Hematopoietic multipotent progenitor cell treated with erythropoietin and hydrocortisone succinate and interleukin-3 and kit ligand, for 15 days (in vitro differentiated cells): Measurements from ENCODE around the gene TLR7.

Experiments
- DNase-seq: peaks from one replicate; pipeline ENCODE4 v3.0.0-alpha.2; 2015; ENCODE audit warnings: low spot score

TLR7 gene

DNA sequence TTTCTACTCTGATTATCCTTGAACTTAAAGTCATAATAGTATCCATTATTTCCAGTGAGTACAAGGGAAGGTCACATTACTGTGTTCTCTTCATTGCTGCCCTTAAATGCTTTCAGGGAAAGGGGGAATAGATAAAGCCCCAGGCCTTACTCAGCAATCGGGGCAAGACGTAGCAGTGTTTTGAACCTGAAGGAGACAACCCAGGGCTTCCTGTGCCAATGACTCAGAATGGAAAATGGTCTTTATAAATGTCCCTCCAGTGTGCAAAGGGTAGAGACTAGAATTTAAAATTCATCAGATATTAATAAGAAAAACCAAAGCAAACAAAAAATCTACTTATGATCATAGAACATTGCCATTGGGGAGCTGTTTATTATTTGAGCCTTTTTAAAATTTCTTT, 63.3 kb downstream of the TLR7 start:
- DNase-seq: no peak

DNA sequence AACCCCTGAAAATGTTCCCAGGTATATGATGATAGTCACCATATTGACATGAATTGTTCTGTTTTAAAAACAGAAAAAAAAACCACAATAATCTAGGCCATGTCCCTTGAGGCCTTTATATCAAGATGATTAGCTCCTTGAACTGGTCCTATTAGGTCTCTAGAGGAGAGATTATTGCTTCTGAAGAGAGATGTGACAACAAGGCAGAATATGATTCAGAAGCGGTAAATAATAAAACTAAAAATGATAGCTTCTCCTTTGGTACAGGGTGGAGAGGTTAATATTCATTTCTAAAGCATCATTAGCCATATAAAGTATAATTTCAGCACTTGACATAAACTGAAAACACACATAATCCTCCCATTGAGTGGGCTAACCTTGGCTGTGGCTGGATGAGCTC, 65.4 kb downstream of the TLR7 start:
- DNase-seq: no peak

DNA sequence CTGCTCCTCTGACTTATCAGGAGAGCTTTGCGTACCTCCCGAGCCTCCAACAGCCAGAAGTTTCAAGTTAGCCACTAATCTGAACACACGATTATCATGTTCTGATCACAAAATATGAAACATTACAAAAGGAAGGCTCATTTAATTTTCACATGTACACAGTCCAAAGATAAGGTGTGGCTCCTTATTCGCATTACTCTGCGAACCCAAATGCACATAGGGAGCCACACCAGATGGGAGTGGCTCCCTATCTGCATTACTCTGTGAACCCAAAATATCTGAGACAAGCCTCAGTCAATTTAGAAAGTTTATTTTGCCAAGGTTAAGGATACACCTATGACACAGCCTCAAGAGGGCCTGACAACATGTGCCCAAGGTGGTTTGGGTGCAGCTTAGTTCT, 68.0 kb downstream of the TLR7 start:
- no peak for DNase-seq

DNA sequence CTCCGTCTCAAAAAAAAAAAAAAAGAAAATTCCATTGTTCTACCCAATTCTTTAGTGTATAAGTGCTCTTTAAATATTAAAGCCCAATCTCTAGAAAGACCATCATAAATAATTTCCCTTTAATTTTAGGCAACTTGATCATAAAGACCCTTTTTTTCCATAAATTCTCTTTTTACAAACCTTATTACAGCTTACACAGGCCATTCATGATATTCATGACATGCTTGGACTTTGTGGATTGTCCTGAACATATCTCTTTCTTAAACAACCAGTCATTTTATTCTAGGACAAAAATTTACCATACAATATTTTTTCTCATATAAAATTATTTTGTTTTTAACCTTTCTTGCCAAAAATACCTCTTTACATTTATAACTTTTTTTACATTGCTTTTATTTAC, 70.1 kb downstream of the TLR7 start:
- no peak for DNase-seq
